ENCODE results near the gene HSD11B1. TPM values are rescaled to one million over a fixed set of nuclear protein-coding genes. Genes with fewer than 3 reads are reported as not detected.

The HSD11B1 gene
- total and polyA plus RNA-seq, 2 of the 4 experiments (the other 2 are of a cell fraction) = 0.41 to 0.72 TPM

GRCh38 chr1:209767096-209767495 lies 62.5 kb downstream of the HSD11B1 start:
- no peaks in the 10 kb centered on the region for H3K27me3 ChIP-seq (ENCODE audit: control insufficient read depth, insufficient read depth, low read length)
- TF ChIP-seq MAFK (IDR thresholded peaks at IDR 0.05; ENCODE audit: low read depth, low read length) (no peak), RAD21 (IDR thresholded peaks at IDR 0.05; ENCODE audit: low read length) (no peak), NFE2L2 (IDR thresholded peaks at IDR 0.05; ENCODE audit: low read depth, low read length) (no peak), CHD1 (IDR thresholded peaks at IDR 0.05; ENCODE audit: low read depth, low read length) (no peak), RFX5 (IDR thresholded peaks at IDR 0.05; ENCODE audit: low read depth, low read length) (no peak), BHLHE40 (IDR thresholded peaks at IDR 0.05; ENCODE audit: low read depth, low read length) (no peak), RCOR1 (IDR thresholded peaks at IDR 0.05; ENCODE audit: insufficient replicate concordance, low read length) (no peak), USF2 (IDR thresholded peaks at IDR 0.05; ENCODE audit: low read depth, low read length) (no peak), SMC3 (IDR thresholded peaks at IDR 0.05; ENCODE audit: low read depth, low read length) (no peak)
- H3K18ac ChIP-seq (ENCODE audit: low read depth, low read length) = no peak overlapping the region
- H2BK5ac ChIP-seq (ENCODE audit: low read depth, low read length, poor library complexity, severe bottlenecking) = no peak overlapping the region
- H2BK15ac ChIP-seq (ENCODE audit: low read depth, low read length) = no peak overlapping the region
- peaks cover 25% of the 10 kb centered on the region for H3K9me1 ChIP-seq (ENCODE audit: insufficient read depth, low read length)
- H2AK5ac ChIP-seq (ENCODE audit: low read depth, low read length) = no peak overlapping the region
- no peak overlapping the region for H4K5ac ChIP-seq (ENCODE audit: low read depth, low read length)
- no peak overlapping the region for H3K4me3 ChIP-seq (ENCODE audit: insufficient read depth, low read depth, low read length)
- no peak overlapping the region for H4K91ac ChIP-seq (ENCODE audit: insufficient read depth, low read depth, low read length)
- no peaks in the 10 kb centered on the region for H3K9me3 ChIP-seq (ENCODE audit: control insufficient read depth, insufficient read depth, low read length)
- intact Hi-C loops (cut with micrococcal nuclease) = no loop called here
- H3K4ac ChIP-seq (ENCODE audit: low read depth, low read length) = no peak overlapping the region
- H3K4me1 ChIP-seq (ENCODE audit: control insufficient read depth, insufficient read depth, low read length) = peaks cover 11% of the 10 kb centered on the region
- DNase-seq (no peak), ATAC-seq (ENCODE audit: low read depth) (no peak)
- no peak overlapping the region for H2BK20ac ChIP-seq (ENCODE audit: low read depth, low read length)
- H3K27ac ChIP-seq (ENCODE audit: insufficient read depth, low read length) = no peak overlapping the region
- ChIA-PET CTCF (no interaction called here), POLR2A (ENCODE audit: unreplicated experiment) (no interaction called here)
- in situ Hi-C loops (cut with MboI; ENCODE audit: low sequenced_read_pairs) = no loop called here
- no TSS peak for BruUV-seq (replicated peaks)
- H2AK9ac ChIP-seq (replicated peaks; ENCODE audit: low read depth, low read length, poor library complexity) = no peak overlapping the region
- no peak overlapping the region for H3K56ac ChIP-seq (ENCODE audit: extremely low read depth, insufficient read depth, low read length)
- no peak overlapping the region for H3K4me2 ChIP-seq (ENCODE audit: low read depth, low read length)
- peaks cover 0 to 12% of the 10 kb centered on the region in 2 experiments; a peak in 2 of 4 replicates for H3K79me1 ChIP-seq (ENCODE audit: low read depth in 1 of 2, low read length in 2 of 2)
- no peak overlapping the region for H4K8ac ChIP-seq (ENCODE audit: low read depth in 2 of 2, low read length in 2 of 2)
- H2AFZ ChIP-seq (replicated peaks; ENCODE audit: low read length, poor library complexity) = no peak overlapping the region
- no peak overlapping the region for H3K23ac ChIP-seq (ENCODE audit: low read depth, low read length)
- H3K14ac ChIP-seq (replicated peaks; ENCODE audit: low read depth, low read length) = no peak overlapping the region
- dilution Hi-C loops (cut with HindIII; ENCODE audit: low sequenced_read_pairs, unreplicated experiment) = no loop called here
- no peaks in the 10 kb centered on the region for H3K36me3 ChIP-seq (ENCODE audit: control insufficient read depth, insufficient read depth, low read length)
- H2BK120ac ChIP-seq (ENCODE audit: low read depth, low read length) = no peak overlapping the region
- no peaks in the 10 kb centered on the region for H4K20me1 ChIP-seq (ENCODE audit: insufficient read depth, low read length)
- no peak overlapping the region for H3K9ac ChIP-seq (ENCODE audit: low read depth, low read length)

Data from IMR-90 (cell line).